Smooth muscle cell (in vitro differentiated cells): ENCODE data around the gene CBX5. TPM values are rescaled to one million over a fixed set of nuclear protein-coding genes. Genes with fewer than 3 reads are reported as not detected.

Source experiments
- DNase-seq: peaks from one replicate; lab custom pipeline; 2025; ENCODE audit not compliant: unreplicated experiment; lab: John Stamatoyannopoulos, UW
- H2AFZ ChIP-seq: fragments of 200-600 bp; sonication (generic); 2 replicates; pipeline ENCODE4 v1.6.0; 2016; ENCODE audit warnings: antibody characterized with exemption, low read depth, mild to moderate bottlenecking
- H3F3A ChIP-seq: fragments of 200-600 bp; sonication (generic); 2 replicates; pipeline ENCODE4 v1.6.0; 2017; ENCODE audit warnings: antibody characterized with exemption, low read depth
- H3K27ac ChIP-seq: fragments of 200-600 bp; sonication (generic); 2 replicates; pipeline ENCODE4 v1.5.1; 2016; ENCODE audit warnings: low read depth, mild to moderate bottlenecking
- H3K27me3 ChIP-seq: fragments of 200-600 bp; sonication (generic); 2 replicates; pipeline ENCODE4 v1.6.1; 2016; ENCODE audit warnings: low read depth, mild to moderate bottlenecking
- H3K36me3 ChIP-seq: fragments of 200-600 bp; sonication (generic); 2 replicates; pipeline ENCODE4 v1.5.1; 2016; ENCODE audit warnings: low read depth
- H3K4me1 ChIP-seq: fragments of 200-600 bp; sonication (generic); 2 replicates; pipeline ENCODE4 v1.5.1; 2016; ENCODE audit warnings: low read depth
- H3K4me2 ChIP-seq: fragments of 200-600 bp; sonication (generic); 2 replicates; pipeline ENCODE4 v1.6.0; 2016; ENCODE audit warnings: mild to moderate bottlenecking
- H3K4me3 ChIP-seq: fragments of 200-600 bp; sonication (generic); 2 replicates; pipeline ENCODE4 v1.5.1; 2016; ENCODE audit warnings: mild to moderate bottlenecking
- H3K79me2 ChIP-seq: fragments of 200-600 bp; sonication (generic); 2 replicates; pipeline ENCODE4 v1.6.0; 2016; ENCODE audit warnings: low read depth, mild to moderate bottlenecking
- H3K9ac ChIP-seq: fragments of 200-600 bp; sonication (generic); 2 replicates; pipeline ENCODE4 v1.6.0; 2016; ENCODE audit warnings: low read depth
- H3K9me3 ChIP-seq: fragments of 200-600 bp; sonication (generic); replicated peaks from 2 replicates; pipeline ENCODE4 v1.5.1; 2016; ENCODE audit warnings: low read depth
- H4K20me1 ChIP-seq: fragments of 200-600 bp; sonication (generic); 2 replicates; pipeline ENCODE4 v1.6.0; 2016; ENCODE audit warnings: low read depth
- CTCF ChIP-seq: fragments of 200-600 bp; sonication (generic); IDR thresholded peaks from 2 replicates; pipeline ENCODE4 v1.5.1; 2017; ENCODE audit warnings: borderline replicate concordance, mild to moderate bottlenecking, antibody characterized with exemption; ENCODE audit not compliant: insufficient read depth, poor library complexity, severe bottlenecking
- WGBS: methylation state at CpG from one replicate; pipeline ENCODE4 v1.1.7; 2016; ENCODE audit warnings: low lambda C conversion rate; 5-methylcytosine and 5-hydroxymethylcytosine counted together
- polyA plus RNA-seq: library from polyadenylated mRNA; unstranded; fragments of >200 nt; fragmentation: Nextera tagmentation; extraction: Ambion mirVana; gene quantifications from 2 replicates; pipeline ENCODE4 v1.2.1, GENCODE V29; 2016
- total RNA-seq: library from RNA; depleted of rRNA; stranded (reverse); fragments of >200 nt; gene quantifications from 2 replicates; pipeline ENCODE4 v1.2.3, GENCODE V29; 2014

CBX5 gene
- total and polyA plus RNA-seq, 2 experiments from 2014 or later, result 26.1 to 67.4 TPM

DNA sequence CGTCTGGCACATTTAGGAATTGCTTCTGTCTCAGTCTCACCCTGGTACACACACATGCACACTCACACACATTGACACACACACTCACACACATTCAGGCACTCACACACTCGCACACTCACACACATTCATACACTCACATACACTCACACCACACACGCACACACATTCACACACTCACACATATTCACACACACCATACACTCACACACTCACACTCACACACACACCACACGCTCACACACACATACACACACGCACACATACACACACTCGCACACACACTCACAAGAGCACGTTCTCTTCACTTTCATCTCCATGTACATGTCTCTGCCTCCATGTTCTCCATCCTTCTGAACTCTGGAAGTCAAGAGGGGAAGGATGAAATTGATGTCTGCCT, 68.0 kb downstream of the CBX5 start:
- no peaks in the 10 kb centered on the region for H4K20me1 ChIP-seq
- peaks cover 21% of the 10 kb centered on the region for H3K27me3 ChIP-seq
- no peak overlapping the region for H3K4me2 ChIP-seq
- H3K4me3 ChIP-seq, result no peak overlapping the region
- H3K9ac ChIP-seq, result no peak overlapping the region
- H3K36me3 ChIP-seq, result no peaks in the 10 kb centered on the region
- H3K27ac ChIP-seq, result no peak overlapping the region
- no peaks in the 10 kb centered on the region for H3K79me2 ChIP-seq
- WGBS, result 89% methylated on average over 6 of the region's 7 CpGs
- H3K9me3 ChIP-seq, result no peaks in the 10 kb centered on the region
- DNase-seq, result no peak
- no peaks in the 10 kb centered on the region for H3K4me1 ChIP-seq
- no peaks in the 10 kb centered on the region for H3F3A ChIP-seq
- H2AFZ ChIP-seq, result no peak overlapping the region
- no peak for TF ChIP-seq CTCF

- DNase-seq, result no peak
- no peak overlapping the region for H2AFZ ChIP-seq
Measured at GRCh38 chr12:54210400-54210790, 69.5 kb downstream of the CBX5 start.

DNA sequence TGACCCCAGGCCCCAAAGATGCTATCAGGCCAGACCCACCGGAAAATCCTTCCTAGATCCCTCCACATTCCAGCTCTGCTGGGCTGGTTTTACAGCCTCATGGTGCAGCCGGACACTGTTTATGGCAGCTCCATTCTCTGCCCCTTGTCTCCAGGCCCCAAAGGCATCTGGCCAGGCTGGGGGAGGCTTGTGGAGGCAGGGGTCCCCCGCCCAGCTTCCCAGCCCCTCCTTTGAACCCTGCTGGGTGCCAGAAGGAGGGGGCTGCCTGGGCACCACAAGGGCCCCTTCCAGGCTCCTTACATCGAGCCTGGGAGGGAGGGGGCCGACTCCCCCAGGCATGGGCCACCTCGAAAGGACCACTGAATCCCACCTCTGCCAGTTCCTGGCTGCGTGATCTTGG, 71.3 kb downstream of the CBX5 start:
- WGBS, result 57% methylated on average over 7 of the region's 7 CpGs
- H3K9ac ChIP-seq, result no peak overlapping the region
- H3K4me3 ChIP-seq, result no peak overlapping the region

More at GRCh38 chr12:54210400-54210790, 69.5 kb downstream of the CBX5 start:
- Histone ChIP-seq H4K20me1 (no peaks in the 10 kb centered on the region), H3F3A (no peaks in the 10 kb centered on the region), H3K4me3 (no peak overlapping the region), H3K27me3 (peaks cover 35% of the 10 kb centered on the region), H3K4me2 (no peak overlapping the region), H3K4me1 (no peaks in the 10 kb centered on the region), H3K36me3 (no peaks in the 10 kb centered on the region), H3K9ac (no peak overlapping the region), H3K27ac (no peak overlapping the region), H3K9me3 (no peaks in the 10 kb centered on the region), H3K79me2 (no peaks in the 10 kb centered on the region)
- WGBS, result 83% methylated on average over 4 of the region's 5 CpGs
- TF ChIP-seq CTCF, result no peak

More for the DNA sequence above, 71.3 kb downstream of the CBX5 start:
- Histone ChIP-seq H4K20me1 (no peaks in the 10 kb centered on the region), H3K4me2 (no peak overlapping the region), H3F3A (no peaks in the 10 kb centered on the region), H3K36me3 (no peaks in the 10 kb centered on the region), H3K27me3 (peaks cover 53% of the 10 kb centered on the region), H3K79me2 (no peaks in the 10 kb centered on the region), H3K4me1 (no peaks in the 10 kb centered on the region), H2AFZ (no peak overlapping the region), H3K27ac (no peak overlapping the region), H3K9me3 (no peaks in the 10 kb centered on the region)
- DNase-seq, result no peak
- no peak for TF ChIP-seq CTCF
